HL-60/S4 (cell line): ENCODE results near the gene CENPN.

Experiments
- in situ Hi-C: fragments of 300-500 bp; cut with MboI; formaldehyde crosslinking; loops from 2 replicates; pipeline ENCODE4 v1.14.3; 2022; ENCODE audit warnings: low sequenced_read_pairs

The CENPN gene

GRCh38 chr16:80991792-80992430, 15.1 kb upstream of the CENPN start:
- in situ Hi-C loops, result no loop called here

DNA sequence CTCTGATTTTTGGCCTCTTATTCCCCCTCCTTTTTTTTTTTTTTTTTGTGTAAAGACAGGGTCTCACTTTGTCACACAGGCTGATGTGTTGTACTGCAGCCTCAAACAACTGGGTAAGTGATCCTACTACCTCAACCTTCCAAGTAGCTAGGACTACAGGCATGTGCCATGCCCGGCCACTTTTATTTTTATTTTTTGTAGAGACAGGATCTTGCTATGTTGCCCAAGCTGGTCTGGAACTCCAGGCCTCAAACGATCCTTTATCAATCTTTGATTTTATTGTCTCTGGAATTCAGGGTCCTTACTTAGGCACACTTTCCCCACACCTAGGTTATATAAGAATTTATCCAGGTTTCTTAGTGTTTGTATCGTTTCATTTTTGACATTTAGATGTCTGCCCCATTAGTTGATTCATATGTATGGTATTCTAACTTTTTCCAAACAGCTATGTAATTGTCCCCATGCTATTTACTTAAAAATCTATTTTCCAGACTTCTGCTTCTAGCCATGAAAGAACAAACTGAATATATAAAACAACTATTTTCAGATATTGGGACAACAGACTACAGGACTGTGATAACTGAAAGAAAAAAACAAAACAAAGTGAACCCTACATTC, 14.2 kb upstream of the CENPN start:
- in situ Hi-C loops, result no loop called here

DNA sequence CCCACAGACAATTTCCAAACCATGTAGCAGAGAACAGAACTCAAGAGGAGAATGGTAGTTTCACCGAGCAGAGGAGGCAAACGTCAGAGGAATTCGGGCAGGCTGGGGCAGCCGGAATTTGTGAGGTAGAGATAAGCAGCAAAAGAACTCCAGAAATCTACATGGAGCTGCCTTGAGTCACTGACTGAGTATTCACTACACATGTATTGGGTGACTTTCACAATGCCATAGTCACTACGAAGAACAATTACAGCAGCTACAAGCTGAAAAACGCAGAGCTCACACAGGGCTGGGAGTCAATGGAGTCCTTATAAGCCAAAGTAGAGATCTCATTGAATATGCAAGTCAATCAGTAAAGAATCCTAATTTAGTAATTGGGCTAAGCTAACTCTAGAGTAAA, 13.7 kb upstream of the CENPN start:
- in situ Hi-C loops, result no loop called here

- in situ Hi-C loops, result no loop called here
Observed at GRCh38 chr16:80993834-80994233, 13.2 kb upstream of the CENPN start.

DNA sequence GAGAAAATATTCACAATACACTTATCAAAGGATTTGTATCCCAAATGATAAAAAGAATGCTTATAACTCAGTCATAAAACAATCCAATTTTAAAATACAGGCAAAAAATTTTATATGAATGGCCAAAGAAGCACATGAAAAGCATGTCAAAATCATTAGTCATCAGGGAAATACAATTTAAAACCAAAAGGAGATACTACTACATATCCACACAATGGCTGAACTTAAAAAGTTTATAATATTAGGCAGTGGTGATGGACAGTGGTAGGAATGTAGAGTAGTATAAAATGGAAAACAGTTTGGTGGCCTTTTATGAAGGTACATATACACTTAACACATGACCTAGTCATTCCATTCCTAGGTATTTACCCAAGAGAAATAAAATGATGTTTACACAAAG, 12.6 kb upstream of the CENPN start:
- in situ Hi-C loops, result no loop called here

DNA sequence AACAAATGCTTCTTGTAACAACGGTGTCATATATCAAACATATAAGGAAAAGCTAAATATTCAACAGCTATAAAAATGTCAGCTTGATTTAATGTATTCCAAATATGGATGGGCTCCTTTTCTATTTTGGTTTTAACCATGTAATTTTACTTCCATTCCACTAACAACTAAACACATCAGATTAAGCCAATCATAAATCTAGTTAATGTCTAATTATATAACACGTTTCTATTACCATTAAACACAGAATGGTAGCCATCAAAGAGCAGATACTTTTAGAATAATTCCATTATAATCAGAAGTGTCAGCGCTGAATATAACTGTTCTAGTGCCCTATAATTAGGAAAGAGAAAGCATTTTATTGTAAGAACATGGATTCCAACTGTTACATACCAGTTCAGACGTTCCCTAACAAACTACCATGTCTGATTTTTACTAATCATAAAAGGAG, 10.3 kb upstream of the CENPN start:
- in situ Hi-C loops, result no loop called here

GRCh38 chr16:80997139-80997798, 9.7 kb upstream of the CENPN start:
- in situ Hi-C loops, result no loop called here

GRCh38 chr16:80997964-80998620, 8.9 kb upstream of the CENPN start:
- in situ Hi-C loops, result no loop called here

DNA sequence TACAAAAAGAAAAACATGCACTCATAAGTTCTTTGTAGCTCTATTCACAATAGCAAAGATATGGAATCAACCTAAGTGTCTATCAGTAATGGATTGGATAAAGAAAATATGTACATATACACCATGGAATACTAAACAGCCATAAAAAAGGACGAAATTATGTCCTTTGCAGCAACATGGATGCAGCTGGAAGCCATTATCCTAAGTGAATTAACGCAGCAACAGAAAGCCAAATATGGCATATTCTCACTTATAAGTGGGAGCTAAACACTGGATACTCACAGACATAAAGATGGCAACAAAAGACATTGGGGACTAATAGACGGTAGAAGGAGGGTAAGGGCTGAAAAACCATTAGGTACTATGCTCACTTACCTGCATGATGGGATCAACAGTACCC, 6.1 kb upstream of the CENPN start:
- in situ Hi-C loops, result no loop called here

DNA sequence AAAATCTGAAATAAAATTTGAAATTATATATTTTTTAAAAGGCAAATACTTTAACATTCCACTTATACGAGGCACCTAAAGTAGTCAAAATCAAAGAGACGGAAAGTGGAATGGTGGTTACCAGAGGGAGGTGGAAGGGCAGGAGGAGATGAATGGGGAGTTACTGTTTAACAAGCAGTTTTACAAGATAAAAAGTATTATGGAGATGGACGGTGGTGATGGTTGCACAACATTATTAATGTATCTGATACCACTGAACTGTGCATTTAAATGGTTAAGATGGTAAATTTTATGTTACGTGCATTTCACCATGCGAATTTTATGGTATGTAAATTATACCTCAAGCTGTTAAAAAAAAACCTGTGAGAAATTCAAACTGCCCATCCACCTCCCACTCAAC, 5.7 kb upstream of the CENPN start:
- in situ Hi-C loops, result no loop called here

DNA sequence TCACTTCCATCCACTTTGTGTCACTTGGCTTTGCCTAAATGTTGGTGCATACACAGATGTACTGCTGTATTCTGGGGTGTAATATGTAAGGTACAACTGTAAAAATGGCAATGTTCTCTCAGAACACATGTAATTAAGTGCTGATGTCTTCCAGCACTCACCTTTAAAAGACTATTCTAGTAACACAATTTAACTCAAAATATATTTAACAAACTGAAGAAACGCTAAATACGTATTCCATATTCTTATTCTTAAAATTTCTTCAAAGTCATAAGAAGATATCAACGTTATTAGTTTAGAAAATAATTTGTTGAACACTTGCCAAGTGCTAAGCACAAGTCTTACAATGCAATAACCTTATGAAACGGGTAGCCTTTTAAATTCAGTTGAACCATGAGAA, 4.0 kb upstream of the CENPN start:
- in situ Hi-C loops, result no loop called here

DNA sequence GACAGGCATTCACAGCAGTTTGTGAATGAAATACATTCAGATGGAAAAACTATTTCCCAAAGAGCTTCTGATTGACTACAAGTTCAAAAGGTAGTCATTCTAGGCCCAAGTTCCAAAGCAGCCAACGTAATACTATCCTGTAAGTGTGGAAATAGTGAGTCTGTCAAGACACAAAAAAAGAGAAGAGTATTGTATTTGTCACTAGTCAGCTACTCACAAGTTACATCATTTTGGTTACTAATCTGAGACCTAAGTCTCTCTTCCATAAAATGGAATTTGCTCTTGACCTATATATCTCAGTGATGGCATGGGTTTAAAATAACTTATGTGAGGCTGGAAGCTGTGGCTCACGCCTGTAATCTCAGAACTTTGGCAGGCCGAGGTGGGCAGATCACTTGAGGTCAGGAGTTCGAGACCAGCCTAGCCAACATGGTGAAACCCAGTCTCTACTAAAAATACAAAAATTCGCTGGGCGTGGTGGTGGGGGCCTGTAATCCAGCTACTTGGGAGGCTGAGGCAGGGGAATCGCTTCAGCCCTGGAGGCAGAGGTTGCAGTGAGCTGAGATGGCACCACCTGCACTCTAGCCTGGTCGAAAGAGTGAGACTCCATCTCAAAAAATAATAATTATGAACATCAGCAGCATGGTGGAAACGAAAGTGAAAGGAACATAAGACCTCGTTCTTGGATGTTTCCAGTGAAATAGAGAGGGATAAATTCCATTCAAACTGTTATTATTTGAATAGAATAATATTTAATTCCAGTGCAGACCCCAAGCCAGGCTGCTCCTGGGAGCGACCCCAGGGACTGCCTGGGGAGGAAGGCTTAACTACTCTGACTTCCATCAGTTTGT, 3.2 kb upstream of the CENPN start:
- in situ Hi-C loops, result no loop called here

DNA sequence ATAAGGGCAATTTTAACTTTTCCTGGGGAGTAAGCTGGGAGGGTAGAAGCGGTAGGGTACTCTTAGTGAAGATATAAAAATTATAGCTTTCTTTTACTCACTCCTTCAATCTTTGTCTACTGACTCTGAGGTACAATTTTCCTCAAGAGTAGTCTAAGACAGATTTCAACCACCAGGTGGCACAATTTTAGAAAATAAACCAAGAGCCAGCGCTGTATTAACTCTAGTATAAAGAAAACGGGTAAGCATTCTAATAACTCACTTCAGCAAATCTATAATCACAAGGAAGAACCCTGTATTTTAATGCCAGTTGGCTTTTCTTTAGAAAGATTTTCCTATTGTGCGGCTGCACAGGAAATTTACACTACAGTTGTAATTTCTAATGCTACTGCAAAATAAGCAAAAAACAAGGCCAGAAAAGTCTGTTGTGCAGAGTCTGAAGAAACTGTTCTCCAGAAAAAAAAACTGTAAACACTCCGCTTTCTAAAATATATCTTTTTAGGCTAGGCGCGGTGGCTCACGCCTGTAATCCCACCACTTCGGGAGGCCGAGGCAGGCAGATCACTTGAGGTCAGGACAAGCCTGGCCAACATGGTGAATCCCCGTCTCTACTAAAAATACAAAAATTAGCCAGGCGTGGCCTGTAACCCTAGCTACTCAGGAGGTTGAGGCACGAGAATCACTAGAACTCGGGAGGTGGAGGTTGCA, 2.2 kb upstream of the CENPN start:
- in situ Hi-C loops, result no loop called here

- in situ Hi-C loops, result no loop called here
Observed at GRCh38 chr16:81005610-81006161, 1.3 kb upstream of the CENPN start.

GRCh38 chr16:81006211-81006812, 702 bp upstream of the CENPN start:
- in situ Hi-C loops, result no loop called here

- in situ Hi-C loops, result no loop called here
Observed at GRCh38 chr16:81008505-81008789, 1.4 kb downstream of the CENPN start.

GRCh38 chr16:81012974-81013373, 6.0 kb downstream of the CENPN start:
- in situ Hi-C loops, result no loop called here

GRCh38 chr16:81014672-81015071, 7.7 kb downstream of the CENPN start:
- in situ Hi-C loops, result no loop called here

DNA sequence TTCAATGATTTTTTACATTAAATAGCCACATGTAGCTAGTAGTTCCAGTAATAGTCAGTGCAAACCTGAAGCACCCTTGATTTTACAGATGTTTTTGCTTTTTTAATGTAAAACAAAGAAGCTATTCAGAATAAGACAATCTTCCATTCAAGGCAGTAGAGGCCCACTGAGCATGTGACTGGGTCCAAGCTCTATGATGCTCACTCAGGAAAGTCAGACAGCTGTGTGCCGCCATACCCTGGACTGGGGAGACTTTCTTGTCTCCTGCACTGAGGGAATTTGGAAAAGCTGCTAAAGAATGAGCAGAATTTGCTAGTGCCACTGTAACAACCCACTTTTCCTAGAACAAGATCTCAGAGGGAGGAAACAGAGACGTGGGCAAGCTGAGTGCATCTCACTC, 11.5 kb downstream of the CENPN start:
- in situ Hi-C loops, result no loop called here

GRCh38 chr16:81026429-81026828, 19.4 kb downstream of the CENPN start:
- in situ Hi-C loops, result no loop called here
